Aorta (tissue), 5 donors: Measurements from ENCODE around the gene M1AP. TPM values are rescaled to one million over a fixed set of nuclear protein-coding genes. Genes with fewer than 3 reads are reported as not detected.

Source experiments
- ATAC-seq: fragments of 200-7000 bp; cut with Tn5 transposase; one replicate; pipeline ENCODE4 v1.9.1; 2022; ENCODE audit warnings: moderate library complexity; ENCODE audit not compliant: low FRiP score
- DNase-seq, 2 donors: peaks; one replicate each; pipeline ENCODE4 v3.0.0-alpha.2; 2020
- H3K27ac ChIP-seq, 2 donors: one replicate each; pipeline ENCODE4 v1.5.1; 2013; ENCODE audit warnings: low read length in 2 of 2, mild to moderate bottlenecking in 2 of 2, moderate library complexity in 2 of 2, control low read depth in 1 of 2, inconsistent platforms in 1 of 2, low read depth in 1 of 2
- H3K27me3 ChIP-seq, 2 donors: one replicate each; pipeline ENCODE4 v1.6.1; 2013; ENCODE audit warnings: control low read depth in 1 of 2, low read length in 1 of 2, mild to moderate bottlenecking in 1 of 2, moderate library complexity in 1 of 2; ENCODE audit not compliant: insufficient read depth in 2 of 2, control insufficient read depth in 1 of 2
- H3K36me3 ChIP-seq, 2 donors: one replicate each; pipeline ENCODE4 v1.6.1; 2013; ENCODE audit warnings: control low read depth in 1 of 2, low read length in 1 of 2, mild to moderate bottlenecking in 1 of 2; ENCODE audit not compliant: insufficient read depth in 2 of 2, control insufficient read depth in 1 of 2
- H3K4me1 ChIP-seq, 2 donors: one replicate each; pipeline ENCODE4 v1.6.1; 2013; ENCODE audit warnings: low read length in 2 of 2, control low read depth in 1 of 2, mild to moderate bottlenecking in 1 of 2, moderate library complexity in 1 of 2; ENCODE audit not compliant: insufficient read depth in 2 of 2, control insufficient read depth in 1 of 2
- H3K4me3 ChIP-seq, 2 donors: one replicate each; pipeline ENCODE4 v1.5.1; 2013; ENCODE audit warnings: low read length in 2 of 2, control low read depth in 1 of 2, mild to moderate bottlenecking in 1 of 2
- H3K9me3 ChIP-seq: one replicate; pipeline ENCODE4 v1.6.1; 2013; ENCODE audit warnings: mild to moderate bottlenecking, low read length; ENCODE audit not compliant: control insufficient read depth
- WGBS, 2 donors: extraction: QIAGEN DNeasy Blood & Tissue Kit; methylation state at CpG; one replicate each; pipeline ENCODE4 v1.1.7; 2013; 5-methylcytosine and 5-hydroxymethylcytosine counted together
- intact Hi-C, 2 donors: fragments of 100-400 bp; cut with DNase I; formaldehyde crosslinking; loops; one replicate each; pipeline versions ENCODE4 v1.14.2 to v1.15.0; 2022
- polyA plus RNA-seq, 2 donors: library from polyadenylated mRNA; stranded (reverse); fragments of 200-250 nt; gene quantifications; one replicate each; pipeline ENCODE4 v1.2.3, GENCODE V29; 2013
- total RNA-seq, 2 donors: library from RNA; stranded (reverse); fragmentation: NEBNext Ultra II Directional; extraction: Animal tissue kit (Norgen Biotek cat#: 25700); gene quantifications; one replicate each; pipeline ENCODE4 v1.2.1, GENCODE V29; 2021
- donor health status: healthy with polysubstance abuse.
- donor health status: Bipolar disorder and iron deficiency.
- donor health status: DM: no; HTN: no; CAD: no.
- donor health status: DM: no; HTN: no; CAD: no.
- donor health status: DM: yes; HTN: yes; CAD: no.

Gene M1AP
- total and polyA plus RNA-seq, 4 donors, result 1.3 TPM; not detected in 3

DNA sequence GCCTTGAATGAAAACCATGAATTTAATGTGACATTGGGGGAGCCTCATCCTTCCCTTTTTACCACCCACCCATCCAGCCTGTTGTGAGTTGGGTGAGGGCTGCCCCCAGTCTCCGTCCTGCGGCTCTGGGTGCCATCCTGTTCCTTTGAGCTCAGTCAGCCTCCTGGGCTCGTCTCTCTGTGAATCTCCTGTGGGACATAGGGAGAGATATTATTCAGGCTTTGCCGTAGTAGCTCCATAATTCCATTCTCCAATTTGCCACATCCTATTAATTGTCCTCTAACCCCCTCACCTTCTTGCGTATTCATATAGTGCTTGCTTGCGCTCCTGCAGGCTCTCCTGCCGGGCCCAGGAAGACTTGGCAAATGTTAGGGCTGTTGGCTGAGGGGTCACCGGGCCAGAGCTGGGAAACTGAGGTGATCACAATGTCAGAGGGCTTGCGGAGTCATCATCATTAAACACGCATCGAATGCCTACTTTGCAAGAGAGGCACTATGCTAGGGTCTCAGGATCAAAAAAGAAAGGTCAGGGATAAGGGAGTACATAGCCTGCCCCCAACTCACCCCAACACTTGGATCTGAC, 121.4 kb downstream of the M1AP start:
- H3K36me3 ChIP-seq, result peaks cover 0 to 5% of the 10 kb centered on the region in 2 donors
- DNase-seq (no peak), ATAC-seq (no peak)
- H3K4me1 ChIP-seq, result no peaks in the 10 kb centered on the region
- H3K27me3 ChIP-seq, result no peaks in the 10 kb centered on the region
- H3K9me3 ChIP-seq, result no peaks in the 10 kb centered on the region
- WGBS, 2 donors, result 97% methylated on average over 11 of the region's 11 CpGs
- no peak overlapping the region for H3K27ac ChIP-seq
- intact Hi-C loops, result loop anchor here in 1 of 2 donors (5.0 kb wide), 1 partner anchor 56 kb away; no protein-coding TSS in a partner anchor
- no peak overlapping the region for H3K4me3 ChIP-seq

- Histone ChIP-seq H3K4me1 (no peaks in the 10 kb centered on the region), H3K27me3 (no peaks in the 10 kb centered on the region), H3K27ac (no peak within 1 kb of the TSS), H3K36me3 (peaks cover 0 to 5% of the 10 kb centered on the region in 2 donors), H3K9me3 (no peaks in the 10 kb centered on the region), H3K4me3 (no peak within 1 kb of the TSS)
- WGBS, 2 donors, result 87 to 88% methylated on average over 11 of the region's 11 CpGs
- DNase-seq (no peak), ATAC-seq (no peak)
- intact Hi-C loops, result loop anchor here in 1 of 2 donors (5.0 kb wide), 1 partner anchor 56 kb away; no protein-coding TSS in a partner anchor
Observed at GRCh38 chr2:74525717-74526648, 122.1 kb downstream of the M1AP start, which contains the start of gene DQX1. Gene DQX1, minus strand, starts transcription at chr2:74526231. Its CDS starts 502 bp downstream, at chr2:74525729.

- H3K4me1 ChIP-seq, result no peaks in the 10 kb centered on the region
- H3K27ac ChIP-seq, result no peak overlapping the region
- H3K27me3 ChIP-seq, result no peaks in the 10 kb centered on the region
- H3K9me3 ChIP-seq, result no peaks in the 10 kb centered on the region
- DNase-seq, result no peak
- WGBS, 2 donors, result 90% methylated on average over 10 of the region's 10 CpGs
- intact Hi-C loops, result loop anchor here in 1 of 2 donors (5.0 kb wide), 1 partner anchor 57 kb away; no protein-coding TSS in a partner anchor
- peaks cover 0 to 5% of the 10 kb centered on the region in 2 donors for H3K36me3 ChIP-seq
- H3K4me3 ChIP-seq, result no peak overlapping the region
- ATAC-seq, result no peak
Observed at GRCh38 chr2:74524955-74525716, 123.0 kb downstream of the M1AP start.

GRCh38 chr2:74524005-74524404, 124.1 kb downstream of the M1AP start:
- no peak for ATAC-seq
- Histone ChIP-seq H3K27ac (no peak overlapping the region), H3K27me3 (peaks cover 0 to 3% of the 10 kb centered on the region in 2 donors), H3K36me3 (peaks cover 0 to 5% of the 10 kb centered on the region in 2 donors), H3K9me3 (no peaks in the 10 kb centered on the region), H3K4me3 (no peak overlapping the region), H3K4me1 (no peaks in the 10 kb centered on the region)
- 82 to 84% methylated on average over 9 of the region's 9 CpGs for WGBS, 2 donors
- DNase-seq, result peak in 1 of 2 donors; percentile 37
- intact Hi-C loops, result no loop called here

DNA sequence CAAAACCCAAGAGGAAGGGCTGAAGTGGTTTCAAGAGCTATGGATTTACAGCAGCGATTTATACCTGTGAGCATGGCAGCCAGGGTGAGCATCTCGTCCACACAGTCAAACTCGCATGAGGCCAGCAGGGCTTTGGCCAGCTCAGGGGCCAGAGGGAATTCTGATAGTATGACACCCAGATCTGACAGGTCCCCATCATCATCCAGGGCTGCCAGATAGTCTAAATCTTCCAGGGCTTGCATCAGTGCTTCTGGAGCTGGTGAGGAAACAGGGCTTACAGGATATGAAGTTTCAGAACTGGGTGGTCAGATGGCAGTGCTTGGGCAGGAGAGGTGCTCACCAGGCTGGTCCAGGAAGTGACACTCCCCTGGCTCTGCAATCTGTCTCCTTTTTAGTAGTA, 125.6 kb downstream of the M1AP start:
- H3K4me3 ChIP-seq, result no peak overlapping the region
- H3K27me3 ChIP-seq, result peaks cover 0 to 3% of the 10 kb centered on the region in 2 donors
- DNase-seq (no peak), ATAC-seq (no peak)
- H3K27ac ChIP-seq, result no peak overlapping the region
- WGBS, 2 donors, result 71 to 72% methylated on average over 3 of the region's 3 CpGs
- H3K36me3 ChIP-seq, result peaks cover 0 to 5% of the 10 kb centered on the region in 2 donors
- intact Hi-C loops, result no loop called here
- H3K9me3 ChIP-seq, result no peaks in the 10 kb centered on the region
- H3K4me1 ChIP-seq, result no peaks in the 10 kb centered on the region

- intact Hi-C loops, result no loop called here
- H3K27me3 ChIP-seq, result peaks cover 0 to 3% of the 10 kb centered on the region in 2 donors
- no peaks in the 10 kb centered on the region for H3K36me3 ChIP-seq
- H3K4me3 ChIP-seq, result no peak overlapping the region
- no peaks in the 10 kb centered on the region for H3K4me1 ChIP-seq
- DNase-seq, result no peak
- no peak overlapping the region for H3K27ac ChIP-seq
- WGBS, 2 donors, result 64 to 65% methylated on average over 13 of the region's 13 CpGs
- H3K9me3 ChIP-seq, result no peaks in the 10 kb centered on the region
- no peak for ATAC-seq
Observed at GRCh38 chr2:74516650-74517049, 131.5 kb downstream of the M1AP start.

- Histone ChIP-seq H3K27ac (no peak overlapping the region), H3K36me3 (no peaks in the 10 kb centered on the region), H3K27me3 (peaks cover 0 to 3% of the 10 kb centered on the region in 2 donors), H3K9me3 (no peaks in the 10 kb centered on the region), H3K4me3 (no peak overlapping the region), H3K4me1 (no peaks in the 10 kb centered on the region)
- WGBS, 2 donors, result 2 to 3% methylated on average over 67 to 72 of the region's 72 CpGs
- ATAC-seq, result peak; percentile 42
- DNase-seq, result peak; percentile 78 to 84
- intact Hi-C loops, result no loop called here
Observed at GRCh38 chr2:74515981-74516633, 132.0 kb downstream of the M1AP start.
